ENCODE results near the gene MTAP. TPM values are rescaled to one million over a fixed set of nuclear protein-coding genes. Genes with fewer than 3 reads are reported as not detected.

The MTAP gene
- total RNA-seq, 2 donors from 2014 or later, result 10.9 to 25.1 TPM

DNA sequence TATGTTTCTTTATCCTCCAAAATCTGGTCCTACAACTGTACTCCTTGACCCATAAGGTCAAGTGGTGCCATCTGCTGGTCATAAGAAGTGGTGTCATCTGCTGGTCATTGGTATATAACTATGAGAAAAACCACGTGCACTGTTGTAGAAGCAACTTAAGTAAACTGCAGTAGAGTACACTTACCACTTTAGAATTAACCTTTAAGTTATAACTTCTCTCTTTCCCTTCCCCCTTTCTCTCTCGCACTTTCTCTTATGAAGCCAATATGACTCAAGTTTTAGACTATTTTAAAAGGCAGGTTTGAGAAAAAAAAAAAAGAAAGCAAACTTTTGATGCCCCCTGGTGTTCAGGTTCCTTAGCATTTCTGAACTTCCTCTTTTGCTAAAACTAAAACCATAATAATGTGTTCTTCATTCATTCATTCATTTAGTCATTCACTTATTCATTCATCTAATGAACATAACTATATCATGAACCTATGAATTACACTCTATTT is 12.8 kb upstream of the MTAP start:
- Histone ChIP-seq H3K4me1 (no peaks in the 10 kb centered on the region), H3K9me3 (no peaks in the 10 kb centered on the region), H3K27me3 (no peaks in the 10 kb centered on the region), H3K4me3 (no peak overlapping the region), H3K36me3 (replicated peaks in 1 of 2; ENCODE audit: insufficient read depth in 1 of 2, low read depth in 2 of 2) (no peaks in the 10 kb centered on the region), H3K27ac (no peak overlapping the region)
- WGBS, 2 donors, result 0 to 6% methylated on average over 2 of the region's 2 CpGs
- DNase-seq (peak; percentile 58 to 86 (median 70)), ATAC-seq (peak; percentile 97)
- TF ChIP-seq, protein P1, sequence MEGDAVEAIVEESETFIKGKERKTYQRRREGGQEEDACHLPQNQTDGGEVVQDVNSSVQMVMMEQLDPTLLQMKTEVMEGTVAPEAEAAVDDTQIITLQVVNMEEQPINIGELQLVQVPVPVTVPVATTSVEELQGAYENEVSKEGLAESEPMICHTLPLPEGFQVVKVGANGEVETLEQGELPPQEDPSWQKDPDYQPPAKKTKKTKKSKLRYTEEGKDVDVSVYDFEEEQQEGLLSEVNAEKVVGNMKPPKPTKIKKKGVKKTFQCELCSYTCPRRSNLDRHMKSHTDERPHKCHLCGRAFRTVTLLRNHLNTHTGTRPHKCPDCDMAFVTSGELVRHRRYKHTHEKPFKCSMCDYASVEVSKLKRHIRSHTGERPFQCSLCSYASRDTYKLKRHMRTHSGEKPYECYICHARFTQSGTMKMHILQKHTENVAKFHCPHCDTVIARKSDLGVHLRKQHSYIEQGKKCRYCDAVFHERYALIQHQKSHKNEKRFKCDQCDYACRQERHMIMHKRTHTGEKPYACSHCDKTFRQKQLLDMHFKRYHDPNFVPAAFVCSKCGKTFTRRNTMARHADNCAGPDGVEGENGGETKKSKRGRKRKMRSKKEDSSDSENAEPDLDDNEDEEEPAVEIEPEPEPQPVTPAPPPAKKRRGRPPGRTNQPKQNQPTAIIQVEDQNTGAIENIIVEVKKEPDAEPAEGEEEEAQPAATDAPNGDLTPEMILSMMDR (IDR thresholded peaks at IDR 0.05), result peak; percentile 64 to 89 (median 80)
- no peak for TF ChIP-seq POLR2A (IDR thresholded peaks at IDR 0.05)
- intact Hi-C loops (cut with DNase I), result loop anchor here (5.0 to 10.0 kb wide), 2 partner anchors 322 to 465 kb away; no protein-coding TSS in a partner anchor

DNA sequence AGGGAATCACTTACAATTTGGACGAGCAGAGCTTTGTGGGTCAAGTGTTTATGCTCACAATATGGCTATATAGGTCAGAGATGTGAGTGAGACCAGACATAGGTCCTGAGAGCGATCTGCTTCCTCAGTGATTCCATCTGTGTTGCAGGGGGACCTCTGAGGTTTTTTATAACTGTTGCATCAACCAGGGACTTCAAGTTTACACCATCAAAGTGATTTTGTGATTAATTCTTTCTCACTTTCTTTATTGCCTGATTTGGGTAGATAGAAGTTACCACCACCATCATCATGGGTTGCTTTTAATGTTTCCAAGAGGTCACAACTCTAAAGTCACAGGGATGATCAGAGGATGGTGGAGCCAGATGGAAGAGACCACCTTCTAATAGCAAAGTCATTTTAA is 7.0 kb upstream of the MTAP start:
- no peak overlapping the region for H3K4me3 ChIP-seq
- no peak for TF ChIP-seq POLR2A (IDR thresholded peaks at IDR 0.05)
- TF ChIP-seq, protein P1 (IDR thresholded peaks at IDR 0.05), result no peak
- WGBS, 2 donors, result 40 to 47% methylated on average over 2 of the region's 2 CpGs
- no peak for DNase-seq
- H3K9me3 ChIP-seq, result no peaks in the 10 kb centered on the region
- H3K27ac ChIP-seq, result no peak overlapping the region
- H3K36me3 ChIP-seq (replicated peaks in 1 of 2; ENCODE audit: insufficient read depth in 1 of 2, low read depth in 2 of 2), result no peaks in the 10 kb centered on the region
- intact Hi-C loops (cut with DNase I), result no loop called here
- H3K27me3 ChIP-seq, result no peaks in the 10 kb centered on the region
- no peaks in the 10 kb centered on the region for H3K4me1 ChIP-seq
- ATAC-seq, result no peak

DNA sequence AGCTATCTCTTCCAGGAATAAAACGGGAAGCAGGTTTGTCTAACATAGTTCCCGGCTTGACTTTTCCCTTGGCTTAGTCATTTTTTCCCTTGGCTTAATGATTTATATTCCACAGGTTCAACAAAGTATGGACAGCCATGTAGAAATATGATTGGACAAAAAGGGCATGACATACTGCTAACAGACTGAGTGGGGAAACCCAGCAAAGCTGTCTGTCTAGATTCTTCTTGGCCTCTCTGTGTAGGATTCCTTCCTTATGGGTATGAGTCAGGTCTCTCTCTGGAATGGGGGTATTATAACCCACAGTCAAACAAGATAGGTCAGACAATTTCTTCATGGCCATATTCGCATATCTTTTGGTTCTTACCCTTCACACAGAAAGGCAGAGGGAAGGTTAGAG is 5.7 kb upstream of the MTAP start:
- no peak for TF ChIP-seq POLR2A (IDR thresholded peaks at IDR 0.05)
- TF ChIP-seq, protein P1 (IDR thresholded peaks at IDR 0.05), result no peak
- intact Hi-C loops (cut with DNase I), result no loop called here
- Histone ChIP-seq H3K4me3 (no peak overlapping the region), H3K9me3 (no peaks in the 10 kb centered on the region), H3K36me3 (replicated peaks in 1 of 2; ENCODE audit: insufficient read depth in 1 of 2, low read depth in 2 of 2) (no peaks in the 10 kb centered on the region), H3K4me1 (peaks cover 5% of the 10 kb centered on the region), H3K27me3 (no peaks in the 10 kb centered on the region), H3K27ac (no peak overlapping the region)
- ATAC-seq (no peak), DNase-seq (no peak)
- WGBS, 2 donors, result 38 to 44% methylated on average over 3 of the region's 3 CpGs

DNA sequence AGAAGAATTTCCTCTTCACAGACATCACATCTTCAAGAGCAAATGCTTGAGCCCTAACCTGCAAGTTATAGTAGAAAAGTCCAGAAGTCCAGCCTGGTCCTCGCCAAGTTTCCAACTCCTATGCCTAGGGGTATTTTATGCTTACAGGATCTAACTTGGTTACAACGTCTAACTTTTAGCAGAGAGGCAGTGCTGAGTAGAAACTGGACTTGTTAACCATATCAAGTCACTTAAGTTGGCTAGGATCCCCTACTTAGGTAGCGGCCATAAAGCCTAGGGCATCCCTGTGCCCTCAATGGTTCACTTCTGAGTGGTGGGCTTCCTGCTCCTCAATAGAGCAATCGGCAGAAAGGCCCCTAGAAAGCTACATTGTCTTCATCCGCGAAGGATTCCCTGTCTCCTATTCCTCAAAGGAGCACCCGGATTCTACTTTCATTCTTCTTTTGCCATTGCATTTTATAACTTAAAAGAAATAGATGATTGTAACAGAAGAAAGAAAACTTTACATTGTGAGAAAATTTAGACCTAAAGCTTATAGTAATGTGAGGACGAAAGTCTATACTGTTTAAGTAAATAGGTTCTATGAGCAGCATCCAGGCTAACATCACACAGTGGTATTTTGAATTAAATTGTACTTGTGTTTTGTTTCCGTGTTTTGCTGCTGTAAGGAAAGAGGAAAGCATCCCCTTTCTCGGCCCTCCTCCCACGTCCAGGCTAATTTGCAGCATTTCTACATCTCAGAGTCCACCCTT is 1.3 kb upstream of the MTAP start:
- intact Hi-C loops (cut with DNase I), result no loop called here
- ATAC-seq, result no peak

More for the DNA sequence above, 1.3 kb upstream of the MTAP start:
- no peaks in the 10 kb centered on the region for H3K27me3 ChIP-seq
- 63 to 70% methylated on average over 11 of the region's 11 CpGs for WGBS, 2 donors
- H3K9me3 ChIP-seq, result no peaks in the 10 kb centered on the region
- TF ChIP-seq POLR2A (IDR thresholded peaks at IDR 0.05), result no peak
- TF ChIP-seq, protein P1 (IDR thresholded peaks at IDR 0.05), result no peak
- no peak for DNase-seq
- no peak overlapping the region for H3K4me3 ChIP-seq
- peaks cover 25% of the 10 kb centered on the region for H3K4me1 ChIP-seq
- no peak overlapping the region for H3K27ac ChIP-seq
- H3K36me3 ChIP-seq (replicated peaks in 1 of 2; ENCODE audit: insufficient read depth in 1 of 2, low read depth in 2 of 2), result no peaks in the 10 kb centered on the region

Measured in body of pancreas (tissue), 4 donors.